Keratinocyte (primary cell): ENCODE measurements around the gene MAPT. TPM values are rescaled to one million over a fixed set of nuclear protein-coding genes. Genes with fewer than 3 reads are reported as not detected.

Experiments
- DNase-seq: peaks from one replicate; pipeline ENCODE4 v3.0.0-alpha.2; 2011; ENCODE audit warnings: low read depth, missing footprints, low spot score
- FAIRE-seq: peaks from 2 replicates; lab custom pipeline; 2011; peaks lifted over from hg19 to GRCh38; lab: Jason Lieb, UNC
- H2AFZ ChIP-seq: 2 replicates; pipeline ENCODE4 v1.6.0; 2012; ENCODE audit warnings: low read length, control low read depth, inconsistent platforms; ENCODE audit not compliant: control insufficient read depth
- H3K27ac ChIP-seq: 2 replicates; pipeline ENCODE4 v1.5.1; 2011; ENCODE audit warnings: low read length; ENCODE audit not compliant: control insufficient read depth, insufficient read depth
- H3K27me3 ChIP-seq: 3 replicates; pipeline ENCODE4 v1.6.0; 2011; ENCODE audit warnings: low read length; ENCODE audit not compliant: control insufficient read depth, insufficient read depth; ENCODE audit errors: extremely low read depth
- H3K36me3 ChIP-seq, 2 experiments: 2 replicates in 1 of 2; 3 replicates in 1 of 2; pipeline ENCODE4 v1.5.1; 2011; ENCODE audit warnings: low read length in 2 of 2, mild to moderate bottlenecking in 1 of 2; ENCODE audit not compliant: control insufficient read depth in 2 of 2, insufficient read depth in 2 of 2; ENCODE audit errors: extremely low read depth in 1 of 2
- H3K4me1 ChIP-seq: 3 replicates; pipeline ENCODE4 v1.5.1; 2011; ENCODE audit warnings: low read length; ENCODE audit not compliant: control insufficient read depth, insufficient read depth; ENCODE audit errors: extremely low read depth
- H3K4me2 ChIP-seq: 3 replicates; pipeline ENCODE4 v1.6.0; 2011; ENCODE audit warnings: low read depth, low read length; ENCODE audit not compliant: control insufficient read depth, insufficient read depth; ENCODE audit errors: extremely low read depth
- H3K4me3 ChIP-seq, 3 experiments: fragments of 200-600 bp in 1 of 3; sonication (generic) in 1 of 3; 2 replicates in 2 of 3; 3 replicates in 1 of 3; pipeline ENCODE4 v1.5.1; 2011 to 2016; ENCODE audit warnings: low read length in 3 of 3, mild to moderate bottlenecking in 3 of 3, control low read depth in 2 of 3, inconsistent platforms in 1 of 3, low read depth in 1 of 3, mixed read lengths in 1 of 3, mixed run types in 1 of 3, moderate library complexity in 1 of 3; ENCODE audit not compliant: control insufficient read depth in 2 of 3, insufficient read depth in 2 of 3; ENCODE audit errors: extremely low read depth in 1 of 3
- H3K79me2 ChIP-seq: 2 replicates; pipeline ENCODE4 v1.6.0; 2012; ENCODE audit warnings: low read length; ENCODE audit not compliant: control insufficient read depth, insufficient read depth
- H3K9ac ChIP-seq: 3 replicates; pipeline ENCODE4 v1.6.0; 2011; ENCODE audit warnings: low read length; ENCODE audit not compliant: control insufficient read depth, insufficient read depth; ENCODE audit errors: extremely low read depth
- H3K9me1 ChIP-seq: 3 replicates; pipeline ENCODE4 v1.6.0; 2011; ENCODE audit warnings: low read length; ENCODE audit not compliant: control insufficient read depth, insufficient read depth; ENCODE audit errors: extremely low read depth
- H3K9me3 ChIP-seq: 2 replicates; pipeline ENCODE4 v1.5.1; 2012; ENCODE audit warnings: low read depth, low read length; ENCODE audit not compliant: control insufficient read depth
- H4K20me1 ChIP-seq: 3 replicates; pipeline ENCODE4 v1.6.0; 2011; ENCODE audit warnings: low read length; ENCODE audit not compliant: control insufficient read depth, insufficient read depth; ENCODE audit errors: extremely low read depth
- EZH2 ChIP-seq: IDR thresholded peaks from one replicate; pipeline ENCODE4 v1.6.1; 2012; ENCODE audit warnings: inconsistent platforms, mild to moderate bottlenecking, low read length, moderate library complexity
- dilution Hi-C: fragments of 300-500 bp; cut with MboI; formaldehyde crosslinking; loops from one replicate; pipeline ENCODE4 v1.7.0; 2020; ENCODE audit warnings: low sequenced_read_pairs; ENCODE audit not compliant: extremely low pct_ligation_motif_present
- polyA plus RNA-seq, 5 experiments: library from polyadenylated mRNA; depleted of rRNA in 3 of 5; stranded (reverse) in 3 of 5; stranded (forward) in 1 of 5; unstranded in 1 of 5; fragments of >200 nt; gene quantifications; 1 replicate in 1 of 5; 2 replicates in 3 of 5; 3 replicates in 1 of 5; pipeline versions ENCODE4 v1.2.1 to v1.2.3, GENCODE V29; 2011 to 2012; ENCODE audit warnings: missing spikeins in 2 of 5, low read depth in 1 of 5, low replicate concordance in 1 of 5
- TF ChIP-seq, protein P1 (sequence below), 3 experiments: IDR thresholded peaks in 1 of 3; conservative IDR thresholded peaks in 1 of 3; optimal IDR thresholded peaks in 1 of 3; 2 replicates in 2 of 3; 3 replicates in 1 of 3; pipeline versions ENCODE3 to v1.5.1; 2011; ENCODE audit warnings: low read length in 3 of 3, mild to moderate bottlenecking in 3 of 3, moderate library complexity in 2 of 3, control low read depth in 1 of 3, inconsistent platforms in 1 of 3; ENCODE audit not compliant: insufficient read depth in 2 of 3; ENCODE audit errors: extremely low read depth in 1 of 3

MAPT gene
- polyA plus RNA-seq, 1 donor (not counting 4 experiments of a cell fraction or from before 2014, with no cell fraction given) = 0.08 TPM

DNA sequence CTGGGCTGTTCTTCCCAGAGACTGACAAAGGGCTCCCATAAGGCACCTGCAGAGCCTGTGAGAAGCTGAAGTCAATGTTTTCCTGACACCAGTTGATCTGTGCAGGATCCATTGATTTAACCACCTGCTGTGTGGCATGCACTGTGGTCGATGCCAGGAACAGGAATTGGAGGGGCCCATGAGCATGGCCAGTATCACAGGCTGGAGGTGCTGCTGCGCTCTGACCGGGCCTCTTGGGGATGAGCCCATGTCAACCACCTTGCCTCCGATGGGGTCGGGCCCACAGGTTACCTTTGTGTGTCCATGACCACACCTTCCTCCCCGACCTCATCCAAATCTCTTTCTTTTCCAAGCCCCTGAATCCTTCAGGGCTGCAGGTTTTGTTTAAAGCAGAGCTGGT is 86.5 kb downstream of the MAPT start:
- H3K4me3 ChIP-seq = no peak overlapping the region
- H2AFZ ChIP-seq = no peak overlapping the region
- dilution Hi-C loops = no loop called here
- no peak overlapping the region for H3K4me2 ChIP-seq
- H3K4me1 ChIP-seq = no peaks in the 10 kb centered on the region
- no peak for DNase-seq
- no peaks in the 10 kb centered on the region for H3K36me3 ChIP-seq
- no peaks in the 10 kb centered on the region for H4K20me1 ChIP-seq
- H3K9me1 ChIP-seq = no peaks in the 10 kb centered on the region
- H3K9me3 ChIP-seq = no peaks in the 10 kb centered on the region
- H3K27ac ChIP-seq = no peak overlapping the region
- FAIRE-seq = no peak
- peaks cover 6% of the 10 kb centered on the region for H3K27me3 ChIP-seq
- H3K9ac ChIP-seq = no peak overlapping the region
- TF ChIP-seq, protein P1, sequence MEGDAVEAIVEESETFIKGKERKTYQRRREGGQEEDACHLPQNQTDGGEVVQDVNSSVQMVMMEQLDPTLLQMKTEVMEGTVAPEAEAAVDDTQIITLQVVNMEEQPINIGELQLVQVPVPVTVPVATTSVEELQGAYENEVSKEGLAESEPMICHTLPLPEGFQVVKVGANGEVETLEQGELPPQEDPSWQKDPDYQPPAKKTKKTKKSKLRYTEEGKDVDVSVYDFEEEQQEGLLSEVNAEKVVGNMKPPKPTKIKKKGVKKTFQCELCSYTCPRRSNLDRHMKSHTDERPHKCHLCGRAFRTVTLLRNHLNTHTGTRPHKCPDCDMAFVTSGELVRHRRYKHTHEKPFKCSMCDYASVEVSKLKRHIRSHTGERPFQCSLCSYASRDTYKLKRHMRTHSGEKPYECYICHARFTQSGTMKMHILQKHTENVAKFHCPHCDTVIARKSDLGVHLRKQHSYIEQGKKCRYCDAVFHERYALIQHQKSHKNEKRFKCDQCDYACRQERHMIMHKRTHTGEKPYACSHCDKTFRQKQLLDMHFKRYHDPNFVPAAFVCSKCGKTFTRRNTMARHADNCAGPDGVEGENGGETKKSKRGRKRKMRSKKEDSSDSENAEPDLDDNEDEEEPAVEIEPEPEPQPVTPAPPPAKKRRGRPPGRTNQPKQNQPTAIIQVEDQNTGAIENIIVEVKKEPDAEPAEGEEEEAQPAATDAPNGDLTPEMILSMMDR (optimal IDR thresholded peaks at IDR 0.05 in 1 of 3, IDR thresholded peaks at IDR 0.05 in 1 of 3, conservative IDR thresholded peaks at IDR 0.05 in 1 of 3; ENCODE audit: extremely low read depth in 1 of 3, insufficient read depth in 2 of 3, low read length in 3 of 3) = no peak
- TF ChIP-seq EZH2 = no peak
- no peaks in the 10 kb centered on the region for H3K79me2 ChIP-seq

DNA sequence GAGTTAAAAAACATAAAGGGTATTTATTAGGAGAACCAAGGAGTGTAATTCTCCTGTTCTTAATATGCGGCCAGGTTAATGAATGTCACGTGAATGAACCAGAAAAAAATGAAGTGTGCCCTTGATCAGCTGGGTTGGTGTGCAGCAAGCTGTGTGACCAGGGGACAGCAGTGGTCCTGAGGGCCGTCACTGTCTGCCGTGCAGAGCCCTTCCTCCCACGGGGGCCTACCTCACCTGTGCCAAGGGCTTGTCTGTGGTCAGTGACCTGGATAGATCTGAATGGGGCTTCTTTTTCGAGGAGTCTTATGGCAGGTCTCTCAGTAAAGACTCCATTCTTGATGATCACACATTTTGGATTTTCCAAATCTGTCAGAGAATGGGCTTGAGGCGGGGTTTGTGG is 87.0 kb downstream of the MAPT start:
- H4K20me1 ChIP-seq = no peaks in the 10 kb centered on the region
- H3K79me2 ChIP-seq = no peaks in the 10 kb centered on the region
- H3K4me1 ChIP-seq = no peaks in the 10 kb centered on the region
- no peaks in the 10 kb centered on the region for H3K9me3 ChIP-seq
- DNase-seq = no peak
- peaks cover 1% of the 10 kb centered on the region for H3K27me3 ChIP-seq
- H3K9me1 ChIP-seq = no peaks in the 10 kb centered on the region
- no peak overlapping the region for H3K27ac ChIP-seq
- no peak overlapping the region for H3K4me3 ChIP-seq
- no peak for FAIRE-seq
- no peak overlapping the region for H3K4me2 ChIP-seq
- TF ChIP-seq EZH2 = no peak
- TF ChIP-seq, protein P1 (optimal IDR thresholded peaks at IDR 0.05 in 1 of 3, IDR thresholded peaks at IDR 0.05 in 1 of 3, conservative IDR thresholded peaks at IDR 0.05 in 1 of 3; ENCODE audit: extremely low read depth in 1 of 3, insufficient read depth in 2 of 3, low read length in 3 of 3) = no peak
- dilution Hi-C loops = no loop called here
- H2AFZ ChIP-seq = no peak overlapping the region
- H3K9ac ChIP-seq = no peak overlapping the region
- H3K36me3 ChIP-seq = no peaks in the 10 kb centered on the region
